GM23338 (cell line): ENCODE results near the gene NOP56. TPM values are rescaled to one million over a fixed set of nuclear protein-coding genes. Genes with fewer than 3 reads are reported as not detected.

Experiments used
- ATAC-seq: fragments of 200-7000 bp; cut with Tn5 transposase; 3 replicates; pipeline ENCODE4 v1.9.1; 2020
- DNase-seq: peaks from one replicate; pipeline ENCODE4 v3.0.0-alpha.2; 2015; ENCODE audit warnings: low spot score
- H2AFZ ChIP-seq: fragments of 200-600 bp; sonication (generic); 2 replicates; pipeline ENCODE4 v1.8.0; 2016; ENCODE audit warnings: antibody characterized with exemption, mild to moderate bottlenecking, moderate library complexity
- H3F3A ChIP-seq: fragments of 200-600 bp; sonication (generic); replicated peaks from 2 replicates; pipeline ENCODE4 v1.8.0; 2017; ENCODE audit warnings: antibody characterized with exemption, mixed run types, low read depth
- H3K27ac ChIP-seq: fragments of 200-600 bp; sonication (generic); 2 replicates; pipeline ENCODE4 v1.6.1; 2016; ENCODE audit warnings: low read depth
- H3K27me3 ChIP-seq: fragments of 200-600 bp; sonication (generic); 2 replicates; pipeline ENCODE4 v1.8.0; 2016; ENCODE audit warnings: mild to moderate bottlenecking, mixed run types, moderate library complexity; ENCODE audit not compliant: insufficient read depth
- H3K36me3 ChIP-seq: fragments of 200-600 bp; sonication (generic); 2 replicates; pipeline ENCODE4 v1.8.0; 2016; ENCODE audit warnings: mild to moderate bottlenecking; ENCODE audit not compliant: insufficient read depth
- H3K4me1 ChIP-seq: fragments of 200-600 bp; sonication (generic); 2 replicates; pipeline ENCODE4 v1.8.0; 2016; ENCODE audit warnings: mild to moderate bottlenecking, moderate library complexity; ENCODE audit not compliant: insufficient read depth
- H3K4me2 ChIP-seq: fragments of 200-600 bp; sonication (generic); 2 replicates; pipeline ENCODE4 v1.7.1; 2017; ENCODE audit warnings: mixed run types
- H3K4me3 ChIP-seq: fragments of 200-600 bp; sonication (generic); 2 replicates; pipeline ENCODE4 v1.6.1; 2016; ENCODE audit warnings: mixed run types
- H3K79me2 ChIP-seq: fragments of 200-600 bp; sonication (generic); replicated peaks from 2 replicates; pipeline ENCODE4 v1.8.0; 2017; ENCODE audit warnings: mild to moderate bottlenecking; ENCODE audit not compliant: insufficient read depth
- H3K9me2 ChIP-seq: fragments of 200-600 bp; sonication (generic); 2 replicates; pipeline ENCODE4 v1.8.0; 2017; ENCODE audit not compliant: insufficient read depth
- H4K20me1 ChIP-seq: fragments of 200-600 bp; sonication (generic); replicated peaks from 2 replicates; pipeline ENCODE4 v1.8.0; 2017; ENCODE audit warnings: mild to moderate bottlenecking; ENCODE audit not compliant: insufficient read depth
- H3K27ac Mint-ChIP-seq: 2 replicates; pipeline ENCODE4 v1.8.0; 2020; ENCODE audit warnings: inconsistent platforms, mild to moderate bottlenecking, moderate library complexity, mixed read lengths
- H3K27me3 Mint-ChIP-seq: 3 replicates; pipeline ENCODE4 v1.8.0; 2022; ENCODE audit warnings: low read depth, mild to moderate bottlenecking, moderate library complexity, mixed read lengths, inconsistent platforms; ENCODE audit not compliant: insufficient read depth, poor library complexity
- H3K36me3 Mint-ChIP-seq: 3 replicates; pipeline ENCODE4 v1.8.0; 2021; ENCODE audit warnings: low read depth, mild to moderate bottlenecking, inconsistent platforms, moderate library complexity, mixed read lengths
- H3K4me1 Mint-ChIP-seq: 3 replicates; pipeline ENCODE4 v1.8.0; 2020; ENCODE audit warnings: mild to moderate bottlenecking, inconsistent platforms, mixed read lengths
- H3K4me3 Mint-ChIP-seq: 3 replicates; pipeline ENCODE4 v1.8.0; 2021; ENCODE audit warnings: moderate library complexity, mild to moderate bottlenecking, inconsistent platforms, mixed read lengths
- H3K9me3 Mint-ChIP-seq: 3 replicates; pipeline ENCODE4 v1.8.0; 2020; ENCODE audit warnings: moderate library complexity, mild to moderate bottlenecking, inconsistent platforms, mixed read lengths
- CREB1 ChIP-seq: fragments of 250-450 bp; sonication (Bioruptor Pico); IDR thresholded peaks from 2 replicates; pipeline ENCODE4 v1.5.0; 2020; ENCODE audit warnings: low read depth, mild to moderate bottlenecking, moderate library complexity
- CTCF ChIP-seq, 2 experiments: fragments of 200-600 bp in 1 of 2; sonication (generic) in 1 of 2; conservative IDR thresholded peaks; 2 replicates each; pipeline versions ENCODE4 v1.5.1 to v1.6.1; 2016 to 2017; ENCODE audit warnings: antibody characterized with exemption in 2 of 2, low read depth in 2 of 2, mild to moderate bottlenecking in 2 of 2, moderate library complexity in 1 of 2
- ZNF331 ChIP-seq: fragments of 250-450 bp; sonication (Bioruptor Pico); IDR thresholded peaks from 2 replicates; pipeline ENCODE4 v1.5.0; 2020; ENCODE audit warnings: low read depth, mild to moderate bottlenecking, moderate library complexity
- ZNF462 ChIP-seq: fragments of 250-450 bp; sonication (Bioruptor Pico); IDR thresholded peaks from 2 replicates; pipeline ENCODE4 v1.5.0; 2020; ENCODE audit warnings: mild to moderate bottlenecking, moderate library complexity
- polyA plus RNA-seq: library from polyadenylated mRNA; unstranded; fragments of >200 nt; fragmentation: Nextera tagmentation; extraction: Ambion mirVana; gene quantifications from 2 replicates; pipeline ENCODE4 v1.2.1, GENCODE V29; 2016
- total RNA-seq: library from RNA; depleted of rRNA; stranded (reverse); fragments of >200 nt; shearing (Covaris generic); gene quantifications from 2 replicates; pipeline ENCODE4 v1.2.3, GENCODE V29; 2014

Gene NOP56
- total and polyA plus RNA-seq, 2 experiments from 2014 or later = 447 to 576 TPM

GRCh38 chr20:2705931-2706645 lies 53.7 kb downstream of the NOP56 start:
- H3K27me3 Mint-ChIP-seq = peaks cover 35% of the 10 kb centered on the region
- Histone ChIP-seq H3K36me3 (no peaks in the 10 kb centered on the region), H3K27ac (no peak overlapping the region), H3K79me2 (no peaks in the 10 kb centered on the region), H3K4me1 (peaks cover 46% of the 10 kb centered on the region), H2AFZ (no peak overlapping the region), H3K9me2 (no peaks in the 10 kb centered on the region), H4K20me1 (no peaks in the 10 kb centered on the region), H3K27me3 (peaks cover 63% of the 10 kb centered on the region), H3K4me3 (no peak overlapping the region), H3K4me2 (peak overlapping the region; percentile 66), H3F3A (no peaks in the 10 kb centered on the region)
- H3K36me3 Mint-ChIP-seq = no peaks in the 10 kb centered on the region
- no peak for TF ChIP-seq ZNF331 (CRISPR knock-in tag)
- TF ChIP-seq ZNF462 = no peak
- H3K4me3 Mint-ChIP-seq = no peak overlapping the region
- ATAC-seq = peak; percentile 58
- peak; percentile 74 for DNase-seq
- peaks cover 42% of the 10 kb centered on the region for H3K4me1 Mint-ChIP-seq
- H3K27ac Mint-ChIP-seq = no peak overlapping the region
- no peaks in the 10 kb centered on the region; the same call in 2 of the 3 replicates for H3K9me3 Mint-ChIP-seq

GRCh38 chr20:2706688-2707352 lies 54.4 kb downstream of the NOP56 start:
- Histone ChIP-seq H3K27me3 (peaks cover 56% of the 10 kb centered on the region), H3K36me3 (no peaks in the 10 kb centered on the region), H3K9me2 (no peaks in the 10 kb centered on the region), H4K20me1 (no peaks in the 10 kb centered on the region), H3K4me3 (no peak overlapping the region), H2AFZ (no peak overlapping the region), H3F3A (no peaks in the 10 kb centered on the region), H3K27ac (no peak overlapping the region), H3K79me2 (no peaks in the 10 kb centered on the region), H3K4me1 (peaks cover 40% of the 10 kb centered on the region), H3K4me2 (no peak overlapping the region)
- Mint-ChIP-seq H3K36me3 (no peaks in the 10 kb centered on the region), H3K4me1 (peaks cover 36% of the 10 kb centered on the region), H3K27ac (no peak overlapping the region), H3K4me3 (no peak overlapping the region; the same call in 2 of the 3 replicates), H3K9me3 (no peaks in the 10 kb centered on the region), H3K27me3 (peaks cover 30% of the 10 kb centered on the region)
- ATAC-seq (no peak), DNase-seq (no peak)
- TF ChIP-seq CREB1 (no peak), ZNF331 (CRISPR knock-in tag) (no peak), CTCF (conservative IDR thresholded peaks at IDR 0.05; ENCODE audit: low read depth in 2 of 2) (no peak)
